GM21576 (cell line): Measurements from ENCODE around the gene ETV6.
A peak's percentile ranks its signal among the peaks of the same experiment; 100 is the strongest.

ENCODE experiments used
- ATAC-seq: cut with Tn5 transposase; IDR thresholded peaks from one replicate; pipeline ENCODE4 v1.9.1; 2021; ENCODE audit warnings: mild to moderate bottlenecking, moderate library complexity; ENCODE audit not compliant: unreplicated experiment

Gene ETV6

GRCh38 chr12:11755302-11755930, 105.9 kb downstream of the ETV6 start:
- ATAC-seq, result no peak

- ATAC-seq, result no peak
Measured at GRCh38 chr12:11756022-11756421, 106.5 kb downstream of the ETV6 start.

GRCh38 chr12:11756523-11756922, 107.0 kb downstream of the ETV6 start:
- no peak for ATAC-seq

DNA sequence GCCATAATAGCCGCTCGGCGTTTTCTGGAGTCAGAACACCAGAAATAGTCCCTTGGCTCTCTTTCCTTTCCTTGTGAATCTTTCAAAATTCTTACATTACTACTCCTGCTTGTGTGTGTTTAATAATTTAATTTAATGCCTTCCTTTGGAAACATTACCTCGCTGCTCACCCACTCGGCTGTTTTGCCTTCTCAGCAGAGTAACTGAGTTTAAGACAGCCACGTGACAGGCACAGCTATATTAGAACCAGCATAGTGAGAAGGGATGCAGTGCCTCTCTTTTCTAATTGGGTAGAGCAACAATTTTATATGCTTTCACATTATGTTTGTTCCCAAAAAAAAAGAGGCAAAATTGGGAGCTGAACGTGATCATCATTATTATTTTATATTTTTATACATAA, 107.6 kb downstream of the ETV6 start:
- no peak for ATAC-seq

- ATAC-seq, result no peak
Measured at GRCh38 chr12:11757531-11757930, 108.1 kb downstream of the ETV6 start.

DNA sequence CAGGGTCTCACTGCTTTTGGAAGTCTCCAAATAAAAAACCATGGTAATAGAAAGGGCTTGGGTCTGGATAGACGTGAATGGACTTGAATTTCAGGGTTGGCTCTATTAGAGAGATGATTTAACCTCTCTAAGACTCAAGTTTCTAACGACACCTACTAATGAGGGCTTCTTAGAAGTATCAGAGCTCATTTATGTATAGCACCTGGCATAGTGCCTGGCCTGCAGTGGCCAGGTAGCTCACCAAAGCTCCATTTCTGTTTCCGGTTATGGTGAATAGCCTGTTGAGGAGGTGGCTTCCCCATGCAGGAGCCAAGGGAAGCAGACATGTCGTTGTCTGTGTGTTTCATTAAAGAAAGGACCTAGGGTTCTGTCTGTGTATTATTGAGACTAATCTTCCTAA, 108.6 kb downstream of the ETV6 start:
- ATAC-seq, result no peak

GRCh38 chr12:11758510-11759493, 109.3 kb downstream of the ETV6 start:
- peak; percentile 43 for ATAC-seq

DNA sequence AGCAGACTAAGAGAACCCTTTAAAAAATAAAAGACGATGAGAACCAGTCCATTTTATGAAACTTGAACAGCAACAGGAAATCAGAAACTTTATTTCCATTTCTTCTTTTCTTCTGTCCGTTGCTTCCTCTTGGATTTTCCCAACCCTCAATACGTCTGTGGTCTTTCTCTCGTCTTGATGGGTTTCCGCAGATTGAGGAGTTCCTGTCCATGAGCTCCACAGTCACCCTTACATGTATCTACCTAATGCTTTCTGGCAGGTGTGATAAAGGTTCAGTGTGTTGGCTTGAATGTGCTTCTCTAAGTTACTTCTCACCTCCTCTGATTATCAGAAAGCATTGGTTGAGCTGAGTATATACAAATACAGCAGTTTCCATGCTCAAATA, 110.0 kb downstream of the ETV6 start:
- no peak for ATAC-seq

- ATAC-seq, result no peak
Measured at GRCh38 chr12:11759899-11760298, 110.4 kb downstream of the ETV6 start.

GRCh38 chr12:11761869-11762567, 112.5 kb downstream of the ETV6 start:
- ATAC-seq, result peak; percentile 40

DNA sequence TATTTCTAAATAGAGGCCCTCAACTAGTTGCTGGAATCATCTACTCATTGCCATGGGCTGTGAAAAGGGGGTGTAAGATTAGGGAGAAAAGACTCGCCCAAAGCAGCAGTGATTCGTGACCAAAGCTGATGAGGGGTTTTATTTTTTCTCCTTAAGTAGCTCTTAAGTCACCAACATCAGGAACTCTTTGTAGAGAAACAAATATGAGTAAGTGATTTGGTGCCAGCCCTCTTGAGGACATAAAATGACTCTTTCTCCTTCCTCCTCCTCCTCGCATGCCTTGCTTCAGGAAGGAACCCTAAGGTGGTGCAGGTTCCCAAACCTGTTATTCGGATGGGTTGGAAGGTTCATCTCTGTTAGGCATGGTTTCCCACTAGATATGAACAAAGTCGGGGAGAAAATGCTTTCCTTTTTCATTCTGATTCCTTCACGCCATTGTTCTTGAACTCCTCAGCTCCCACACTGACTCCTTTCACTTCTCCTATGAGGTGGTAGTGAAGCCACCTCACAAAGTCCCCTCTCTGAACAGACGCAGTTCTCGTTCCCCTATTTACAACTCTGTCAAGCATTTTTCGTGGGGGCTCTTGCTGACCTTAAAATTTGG, 113.4 kb downstream of the ETV6 start:
- no peak for ATAC-seq

DNA sequence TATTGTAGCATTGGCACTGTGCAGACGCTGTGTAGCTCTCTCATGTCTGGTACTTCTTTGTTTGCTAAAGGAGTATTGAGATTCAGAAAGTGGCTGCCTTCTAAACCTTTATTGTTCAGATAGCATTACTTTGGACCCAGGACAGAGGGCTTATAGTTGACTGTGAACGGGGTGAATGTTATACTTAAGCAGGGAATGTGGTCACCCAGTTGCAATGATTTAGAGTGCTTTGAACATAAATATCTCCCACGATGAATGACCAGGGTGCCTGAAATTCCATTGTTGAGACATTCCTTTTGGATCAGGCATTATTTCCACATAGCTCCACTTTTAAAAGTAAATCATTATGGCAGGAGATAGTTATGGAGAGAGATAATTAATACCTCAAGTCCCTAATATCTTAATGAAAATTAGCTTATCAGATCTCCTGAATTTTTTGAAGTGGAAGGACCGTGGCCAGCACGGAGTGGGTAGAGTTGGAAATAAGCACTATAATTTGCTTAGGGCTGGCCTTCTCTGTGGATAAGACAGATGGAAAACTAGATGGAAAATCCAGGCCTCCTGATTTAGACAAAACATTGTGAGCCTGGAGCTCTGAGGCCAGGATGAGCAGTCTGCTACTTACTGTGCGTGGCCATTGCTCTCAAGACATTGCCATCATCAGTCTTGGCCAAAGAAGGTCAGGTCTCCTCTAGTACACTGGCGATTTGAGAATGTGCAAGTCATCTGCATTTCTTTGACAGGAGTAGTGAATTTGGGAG, 114.5 kb downstream of the ETV6 start:
- ATAC-seq, result no peak

GRCh38 chr12:11764837-11765236, 115.4 kb downstream of the ETV6 start:
- no peak for ATAC-seq

GRCh38 chr12:11765421-11765816, 115.9 kb downstream of the ETV6 start:
- no peak for ATAC-seq

- ATAC-seq, result peak; percentile 71
Measured at GRCh38 chr12:11765817-11766794, 116.6 kb downstream of the ETV6 start.

DNA sequence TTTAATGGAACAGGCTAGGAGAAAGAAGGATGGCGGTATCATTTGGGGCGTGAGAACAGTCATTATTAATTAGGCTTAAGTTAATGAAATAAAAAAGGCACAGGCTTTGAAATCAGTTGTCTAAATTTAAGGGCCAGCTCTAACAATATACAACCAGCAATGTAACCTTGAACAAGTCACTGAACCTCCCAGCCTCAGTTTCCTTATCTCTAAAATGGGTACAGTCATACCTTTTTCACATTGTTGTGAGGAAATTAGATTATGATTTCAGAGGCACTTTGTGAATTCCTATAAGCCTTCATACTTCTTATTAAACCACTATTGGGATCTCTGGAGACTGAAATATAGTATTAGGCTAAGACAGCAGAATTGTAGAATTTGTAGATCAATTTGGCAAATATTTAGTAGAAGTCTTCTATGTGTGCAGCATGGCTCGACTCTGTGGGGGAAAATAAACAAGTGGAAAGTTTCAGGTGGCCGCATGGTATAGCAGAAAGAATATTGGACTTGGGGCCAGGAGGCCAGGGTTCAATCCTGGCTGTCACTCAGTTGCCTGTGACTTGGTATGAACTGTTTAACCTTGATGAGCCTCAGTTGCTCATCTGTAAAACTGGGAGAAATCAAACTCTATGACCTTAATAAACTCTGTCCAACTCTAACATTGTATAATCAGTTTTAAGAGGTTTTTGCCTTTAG, 117.7 kb downstream of the ETV6 start:
- ATAC-seq, result no peak

- ATAC-seq, result no peak
Measured at GRCh38 chr12:11767798-11768197, 118.3 kb downstream of the ETV6 start.

- ATAC-seq, result no peak
Measured at GRCh38 chr12:11768233-11768965, 118.9 kb downstream of the ETV6 start.
